Activated naive CD4-positive, alpha-beta T cell treated with Interleukin-2 at 50 U/mL for 16 hours (primary cell): ENCODE measurements around the gene ADNP2.

ENCODE experiments used
- DNase-seq: peaks from one replicate; pipeline ENCODE4 v3.0.0-alpha.2; 2020

The ADNP2 gene

GRCh38 chr18:80106482-80107051 lies 2.5 kb upstream of the ADNP2 start:
- no peak for DNase-seq

GRCh38 chr18:80107426-80107825 lies 1.6 kb upstream of the ADNP2 start:
- no peak for DNase-seq

GRCh38 chr18:80108121-80108536 lies 933 bp upstream of the ADNP2 start:
- DNase-seq = no peak

GRCh38 chr18:80109676-80110078 lies 615 bp downstream of the ADNP2 start:
- no peak for DNase-seq

GRCh38 chr18:80112624-80113248 lies 3.7 kb downstream of the ADNP2 start:
- DNase-seq = no peak

GRCh38 chr18:80115035-80115434 lies 6.0 kb downstream of the ADNP2 start:
- DNase-seq = no peak

GRCh38 chr18:80119111-80119510 lies 10.0 kb downstream of the ADNP2 start:
- no peak for DNase-seq

- DNase-seq = no peak
These were observed 11.9 kb downstream of the ADNP2 start for GRCh38 chr18:80120932-80121331.

GRCh38 chr18:80124131-80124530 lies 15.1 kb downstream of the ADNP2 start:
- no peak for DNase-seq

GRCh38 chr18:80126797-80127196 lies 17.7 kb downstream of the ADNP2 start:
- DNase-seq = no peak

- no peak for DNase-seq
These were observed 18.6 kb downstream of the ADNP2 start for GRCh38 chr18:80127635-80128034.

- DNase-seq = no peak
These were observed 20.8 kb downstream of the ADNP2 start for GRCh38 chr18:80129672-80130367.

- no peak for DNase-seq
These were observed 21.5 kb downstream of the ADNP2 start for GRCh38 chr18:80130555-80130954.

GRCh38 chr18:80132180-80132812 lies 23.2 kb downstream of the ADNP2 start:
- DNase-seq = no peak

GRCh38 chr18:80133124-80133523 lies 24.1 kb downstream of the ADNP2 start:
- no peak for DNase-seq

GRCh38 chr18:80135136-80135535 lies 26.1 kb downstream of the ADNP2 start:
- DNase-seq = no peak

- no peak for DNase-seq
These were observed 27.6 kb downstream of the ADNP2 start for GRCh38 chr18:80136679-80137078.

- DNase-seq = no peak
These were observed 28.1 kb downstream of the ADNP2 start for GRCh38 chr18:80137137-80137536.

- DNase-seq = no peak
These were observed 28.9 kb downstream of the ADNP2 start for GRCh38 chr18:80137976-80138375.

- no peak for DNase-seq
These were observed 31.5 kb downstream of the ADNP2 start for GRCh38 chr18:80140455-80140985.

- no peak for DNase-seq
These were observed 34.8 kb downstream of the ADNP2 start for GRCh38 chr18:80143881-80144280.

- DNase-seq = no peak
These were observed 36.2 kb downstream of the ADNP2 start for GRCh38 chr18:80145196-80145804.

GRCh38 chr18:80147037-80147417 lies 38.0 kb downstream of the ADNP2 start:
- no peak for DNase-seq
